Brain microvascular endothelial cell (primary cell): Measurements from ENCODE around the gene VSTM2A.

Experiments used
- DNase-seq: peaks from one replicate; pipeline ENCODE4 v3.0.0-alpha.2; 2020
- H3K27ac ChIP-seq: fragments of 250-450 bp; sonication (Bioruptor Pico); 2 replicates; pipeline ENCODE4 v1.5.1; 2020; ENCODE audit warnings: mild to moderate bottlenecking, moderate library complexity
- H3K27me3 ChIP-seq: fragments of 250-450 bp; sonication (Bioruptor Pico); replicated peaks from 2 replicates; pipeline ENCODE4 v1.5.1; 2020; ENCODE audit warnings: mild to moderate bottlenecking
- H3K36me3 ChIP-seq: fragments of 250-450 bp; sonication (Bioruptor Pico); replicated peaks from 2 replicates; pipeline ENCODE4 v1.5.1; 2020; ENCODE audit warnings: mild to moderate bottlenecking
- H3K4me3 ChIP-seq: 2 replicates; pipeline ENCODE4 v1.5.1; 2011; ENCODE audit warnings: low read depth, mild to moderate bottlenecking, control low read depth, low read length, moderate library complexity
- CTCF ChIP-seq: IDR thresholded peaks from 2 replicates; pipeline ENCODE4 v1.5.1; 2011; ENCODE audit warnings: low read depth, mild to moderate bottlenecking, moderate library complexity, low read length, control low read depth, inconsistent platforms; ENCODE audit errors: missing control alignments
- in situ Hi-C: cut with HindIII; loops from 2 replicates; pipeline ENCODE4 v1.10.0; 2017; ENCODE audit warnings: low sequenced_read_pairs, low pct_ligation_motif_present

Gene VSTM2A

DNA sequence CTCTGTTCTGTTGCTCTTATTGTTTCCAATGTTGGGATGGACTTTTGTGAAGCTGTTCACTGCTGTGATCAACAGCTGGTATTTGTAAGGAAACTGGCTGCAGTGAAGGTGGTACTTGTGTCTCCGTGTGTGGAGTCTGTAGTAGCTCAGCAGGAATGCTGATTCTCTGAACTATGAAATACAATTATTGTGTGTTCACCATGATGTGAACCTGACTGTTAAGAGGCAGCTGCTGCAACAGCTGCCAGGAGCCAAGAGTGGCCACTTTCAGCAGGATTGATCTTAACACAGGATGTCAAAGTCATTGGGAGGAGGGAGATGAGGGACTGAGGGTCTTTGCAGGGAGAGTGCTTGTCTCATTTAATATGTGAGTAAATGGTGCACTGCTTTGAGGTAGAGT is 13.9 kb downstream of the VSTM2A start:
- no peaks in the 10 kb centered on the region for H3K27me3 ChIP-seq
- no peak overlapping the region for H3K27ac ChIP-seq
- H3K36me3 ChIP-seq: no peaks in the 10 kb centered on the region
- no peak for TF ChIP-seq CTCF
- H3K4me3 ChIP-seq: no peak overlapping the region
- DNase-seq: no peak
- in situ Hi-C loops: no loop called here

DNA sequence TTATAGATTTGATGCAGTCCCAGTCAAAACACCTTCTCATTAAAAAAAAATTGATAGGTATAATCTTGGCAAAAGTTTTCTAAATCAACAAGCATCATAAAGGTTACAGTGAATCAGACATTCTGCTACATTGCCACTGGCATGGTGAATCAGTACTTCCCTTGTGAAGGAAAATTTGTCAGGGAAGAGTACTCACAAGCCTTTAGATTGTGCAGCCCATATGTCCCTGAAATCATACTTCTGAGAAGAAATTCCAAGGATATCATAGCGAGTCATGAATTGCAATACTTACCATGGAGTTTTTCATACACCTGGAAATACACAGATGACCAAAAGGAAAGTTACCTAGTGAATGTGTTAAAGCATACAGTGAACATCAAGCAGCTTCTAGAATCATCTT is 17.2 kb downstream of the VSTM2A start:
- no peak overlapping the region for H3K4me3 ChIP-seq
- H3K27ac ChIP-seq: no peak overlapping the region
- no peaks in the 10 kb centered on the region for H3K36me3 ChIP-seq
- no peak for TF ChIP-seq CTCF
- no peak for DNase-seq
- in situ Hi-C loops: no loop called here
- H3K27me3 ChIP-seq: no peaks in the 10 kb centered on the region

- Histone ChIP-seq H3K27ac (no peak overlapping the region), H3K36me3 (no peaks in the 10 kb centered on the region), H3K4me3 (no peak overlapping the region), H3K27me3 (no peaks in the 10 kb centered on the region)
- no peak for DNase-seq
- in situ Hi-C loops: no loop called here
- TF ChIP-seq CTCF: no peak
Measured at GRCh38 chr7:54560198-54560597, 18.0 kb downstream of the VSTM2A start.

DNA sequence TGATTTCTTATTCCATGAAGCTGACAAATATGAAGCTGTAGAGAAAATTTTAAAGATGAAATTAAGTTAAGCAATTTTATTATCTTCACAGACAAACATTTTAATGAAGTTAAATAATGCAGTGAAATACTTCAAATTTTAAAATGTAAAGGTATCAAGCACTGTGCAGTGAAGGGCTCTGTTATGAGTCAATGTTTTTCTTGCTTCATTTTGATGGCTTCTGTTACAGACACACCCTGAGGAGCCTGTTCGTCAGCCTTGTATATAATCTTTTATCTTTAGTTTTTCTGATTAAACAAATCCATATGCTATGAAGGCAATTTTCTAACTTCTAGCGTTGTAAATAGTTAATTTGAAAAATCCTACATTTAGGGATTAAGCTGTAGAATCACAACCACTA is 18.5 kb downstream of the VSTM2A start:
- no peak for TF ChIP-seq CTCF
- no peak for DNase-seq
- Histone ChIP-seq H3K27ac (no peak overlapping the region), H3K36me3 (no peaks in the 10 kb centered on the region), H3K4me3 (no peak overlapping the region), H3K27me3 (no peaks in the 10 kb centered on the region)
- in situ Hi-C loops: no loop called here

- H3K27ac ChIP-seq: no peak overlapping the region
- H3K36me3 ChIP-seq: no peaks in the 10 kb centered on the region
- DNase-seq: no peak
- in situ Hi-C loops: no loop called here
- no peak for TF ChIP-seq CTCF
- H3K27me3 ChIP-seq: no peaks in the 10 kb centered on the region
- H3K4me3 ChIP-seq: no peak overlapping the region
Measured at GRCh38 chr7:54563329-54563916, 21.2 kb downstream of the VSTM2A start.

- no peak overlapping the region for H3K4me3 ChIP-seq
- no peak for TF ChIP-seq CTCF
- no peaks in the 10 kb centered on the region for H3K36me3 ChIP-seq
- no peaks in the 10 kb centered on the region for H3K27me3 ChIP-seq
- in situ Hi-C loops: no loop called here
- H3K27ac ChIP-seq: no peak overlapping the region
- no peak for DNase-seq
Measured at GRCh38 chr7:54565432-54565831, 23.3 kb downstream of the VSTM2A start.
